Measurements from ENCODE around the gene PDCD11.

- no peak for TF ChIP-seq POLR2AphosphoS5 (IDR thresholded peaks at IDR 0.05; ENCODE audit: low read depth, low read length)
- no peak for TF ChIP-seq POLR2A (IDR thresholded peaks at IDR 0.05; ENCODE audit: low read depth, low read length)
Measured at GRCh38 chr10:103465411-103466179, 69.2 kb downstream of the PDCD11 start.

Measured in GM12891 (cell line).